Effector memory CD4-positive, alpha-beta T cell (primary cell): Measurements from ENCODE around the gene IKZF5.

Source experiments
- DNase-seq, 3 donors: peaks; one replicate each; pipeline ENCODE4 v3.0.0-alpha.2; 2020
- H3K27ac ChIP-seq: 2 replicates; pipeline ENCODE4 v1.7.0; 2013; ENCODE audit warnings: mild to moderate bottlenecking, low read length, moderate library complexity; ENCODE audit not compliant: insufficient read depth, poor library complexity, severe bottlenecking
- H3K27me3 ChIP-seq: replicated peaks from 2 replicates; pipeline ENCODE4 v1.7.0; 2013; ENCODE audit warnings: mild to moderate bottlenecking, low read length; ENCODE audit not compliant: insufficient read depth, control insufficient read depth, poor library complexity, severe bottlenecking
- H3K36me3 ChIP-seq: 2 replicates; pipeline ENCODE4 v1.7.0; 2013; ENCODE audit warnings: mild to moderate bottlenecking, low read length, moderate library complexity; ENCODE audit not compliant: control insufficient read depth, insufficient read depth
- H3K4me1 ChIP-seq: 2 replicates; pipeline ENCODE4 v1.7.0; 2013; ENCODE audit warnings: low read length, mild to moderate bottlenecking; ENCODE audit not compliant: control insufficient read depth, insufficient read depth, poor library complexity, severe bottlenecking
- H3K4me3 ChIP-seq: 2 replicates; pipeline ENCODE4 v1.7.0; 2013; ENCODE audit warnings: low read length, low read depth, mild to moderate bottlenecking; ENCODE audit not compliant: insufficient read depth, poor library complexity, severe bottlenecking
- H3K9me3 ChIP-seq: 2 replicates; pipeline ENCODE4 v1.7.0; 2013; ENCODE audit warnings: mild to moderate bottlenecking, low read length, moderate library complexity; ENCODE audit not compliant: control insufficient read depth

Gene IKZF5

GRCh38 chr10:123034332-123034731 lies 25.7 kb upstream of the IKZF5 start:
- no peaks in the 10 kb centered on the region for H3K4me1 ChIP-seq
- peaks cover 13% of the 10 kb centered on the region for H3K36me3 ChIP-seq
- H3K27me3 ChIP-seq: no peaks in the 10 kb centered on the region
- no peak for DNase-seq
- no peak overlapping the region for H3K27ac ChIP-seq
- no peak overlapping the region for H3K4me3 ChIP-seq
- no peaks in the 10 kb centered on the region for H3K9me3 ChIP-seq

- Histone ChIP-seq H3K36me3 (peaks cover 6% of the 10 kb centered on the region), H3K27ac (no peak overlapping the region), H3K4me1 (no peaks in the 10 kb centered on the region), H3K9me3 (no peaks in the 10 kb centered on the region), H3K4me3 (no peak overlapping the region), H3K27me3 (no peaks in the 10 kb centered on the region)
- DNase-seq: no peak
These were observed 22.5 kb upstream of the IKZF5 start for GRCh38 chr10:123031124-123031523.

GRCh38 chr10:123027861-123028260 lies 19.3 kb upstream of the IKZF5 start:
- H3K9me3 ChIP-seq: no peaks in the 10 kb centered on the region
- DNase-seq: no peak
- no peak overlapping the region for H3K4me3 ChIP-seq
- no peaks in the 10 kb centered on the region for H3K36me3 ChIP-seq
- H3K27ac ChIP-seq: no peak overlapping the region
- H3K4me1 ChIP-seq: no peaks in the 10 kb centered on the region
- no peaks in the 10 kb centered on the region for H3K27me3 ChIP-seq

- no peak overlapping the region for H3K27ac ChIP-seq
- H3K4me3 ChIP-seq: no peak overlapping the region
- no peak for DNase-seq
- H3K36me3 ChIP-seq: no peaks in the 10 kb centered on the region
- no peaks in the 10 kb centered on the region for H3K9me3 ChIP-seq
- H3K27me3 ChIP-seq: no peaks in the 10 kb centered on the region
- H3K4me1 ChIP-seq: no peaks in the 10 kb centered on the region
These were observed 17.7 kb upstream of the IKZF5 start for GRCh38 chr10:123026302-123026701.

- no peaks in the 10 kb centered on the region for H3K9me3 ChIP-seq
- H3K36me3 ChIP-seq: no peaks in the 10 kb centered on the region
- no peak overlapping the region for H3K4me3 ChIP-seq
- no peaks in the 10 kb centered on the region for H3K4me1 ChIP-seq
- H3K27me3 ChIP-seq: no peaks in the 10 kb centered on the region
- DNase-seq: no peak
- no peak overlapping the region for H3K27ac ChIP-seq
These were observed 15.9 kb upstream of the IKZF5 start for GRCh38 chr10:123024540-123024939.

- H3K4me3 ChIP-seq: no peak overlapping the region
- no peaks in the 10 kb centered on the region for H3K27me3 ChIP-seq
- H3K36me3 ChIP-seq: no peaks in the 10 kb centered on the region
- H3K9me3 ChIP-seq: no peaks in the 10 kb centered on the region
- no peak for DNase-seq
- H3K4me1 ChIP-seq: no peaks in the 10 kb centered on the region
- no peak overlapping the region for H3K27ac ChIP-seq
These were observed 12.9 kb upstream of the IKZF5 start for GRCh38 chr10:123021517-123021916.

- no peak overlapping the region for H3K4me3 ChIP-seq
- no peak for DNase-seq
- H3K9me3 ChIP-seq: no peaks in the 10 kb centered on the region
- H3K36me3 ChIP-seq: no peaks in the 10 kb centered on the region
- no peaks in the 10 kb centered on the region for H3K4me1 ChIP-seq
- H3K27me3 ChIP-seq: no peaks in the 10 kb centered on the region
- no peak overlapping the region for H3K27ac ChIP-seq
These were observed 11.5 kb upstream of the IKZF5 start for GRCh38 chr10:123019941-123020703.

GRCh38 chr10:123019264-123019663 lies 10.7 kb upstream of the IKZF5 start:
- no peaks in the 10 kb centered on the region for H3K4me1 ChIP-seq
- DNase-seq: no peak
- H3K27me3 ChIP-seq: no peaks in the 10 kb centered on the region
- no peak overlapping the region for H3K27ac ChIP-seq
- H3K36me3 ChIP-seq: no peaks in the 10 kb centered on the region
- no peak overlapping the region for H3K4me3 ChIP-seq
- no peaks in the 10 kb centered on the region for H3K9me3 ChIP-seq

GRCh38 chr10:123018531-123018930 lies 9.9 kb upstream of the IKZF5 start:
- DNase-seq: no peak
- Histone ChIP-seq H3K4me1 (no peaks in the 10 kb centered on the region), H3K4me3 (no peak overlapping the region), H3K27ac (no peak overlapping the region), H3K36me3 (no peaks in the 10 kb centered on the region), H3K27me3 (no peaks in the 10 kb centered on the region), H3K9me3 (no peaks in the 10 kb centered on the region)

- H3K4me1 ChIP-seq: no peaks in the 10 kb centered on the region
- H3K9me3 ChIP-seq: no peaks in the 10 kb centered on the region
- no peak overlapping the region for H3K27ac ChIP-seq
- no peaks in the 10 kb centered on the region for H3K36me3 ChIP-seq
- no peak overlapping the region for H3K4me3 ChIP-seq
- DNase-seq: no peak
- no peaks in the 10 kb centered on the region for H3K27me3 ChIP-seq
These were observed 9.0 kb upstream of the IKZF5 start for GRCh38 chr10:123017421-123018165.
